Karpas-422 (cell line): ENCODE data around the gene LAT. TPM values are rescaled to one million over a fixed set of nuclear protein-coding genes. Genes with fewer than 3 reads are reported as not detected.

Experiments
- DNase-seq: peaks from one replicate; pipeline ENCODE4 v3.0.0-alpha.2; 2015
- H2AFZ ChIP-seq: fragments of 200-600 bp; sonication (generic); 2 replicates; pipeline ENCODE4 v1.6.1; 2014; ENCODE audit warnings: antibody characterized with exemption, low read length, mixed read lengths
- H3K27ac ChIP-seq: fragments of 200-600 bp; sonication (generic); 2 replicates; pipeline ENCODE4 v1.5.1; 2014; ENCODE audit warnings: mild to moderate bottlenecking, low read length, moderate library complexity
- H3K27me3 ChIP-seq: fragments of 200-600 bp; sonication (generic); 2 replicates; pipeline ENCODE4 v1.6.1; 2014; ENCODE audit warnings: low read length, mixed read lengths
- H3K36me3 ChIP-seq: fragments of 200-600 bp; sonication (generic); 2 replicates; pipeline ENCODE4 v1.6.1; 2014; ENCODE audit warnings: low read length, mixed read lengths; ENCODE audit not compliant: insufficient read depth
- H3K4me1 ChIP-seq: fragments of 200-600 bp; sonication (generic); 2 replicates; pipeline ENCODE4 v1.6.1; 2014; ENCODE audit warnings: mild to moderate bottlenecking, low read length, mixed read lengths
- H3K4me2 ChIP-seq: fragments of 200-600 bp; sonication (generic); 2 replicates; pipeline ENCODE4 v1.6.1; 2014; ENCODE audit warnings: low read length, low read depth, mild to moderate bottlenecking; ENCODE audit not compliant: poor library complexity, severe bottlenecking
- H3K4me3 ChIP-seq: fragments of 200-600 bp; sonication (generic); 2 replicates; pipeline ENCODE4 v1.5.1; 2014; ENCODE audit warnings: mild to moderate bottlenecking, antibody characterized with exemption, low read length, mixed read lengths
- H3K79me2 ChIP-seq: fragments of 200-600 bp; sonication (generic); 2 replicates; pipeline ENCODE4 v1.6.1; 2014; ENCODE audit warnings: mild to moderate bottlenecking, low read length, mixed read lengths
- H3K9ac ChIP-seq: fragments of 200-600 bp; sonication (generic); 2 replicates; pipeline ENCODE4 v1.6.0; 2014; ENCODE audit warnings: low read length
- H3K9me2 ChIP-seq: fragments of 200-600 bp; sonication (generic), shearing (Covaris generic); replicated peaks from 2 replicates; pipeline ENCODE4 v1.6.0; 2014; ENCODE audit warnings: mild to moderate bottlenecking, low read length, moderate library complexity; ENCODE audit not compliant: insufficient read depth
- H3K9me3 ChIP-seq: fragments of 300-700, 200-600 bp; sonication (generic); 2 replicates; pipeline ENCODE4 v1.6.1; 2014; ENCODE audit warnings: low read length, mixed read lengths
- H4K20me1 ChIP-seq: fragments of 200-600 bp; sonication (generic); 2 replicates; pipeline ENCODE4 v1.6.1; 2014; ENCODE audit warnings: mild to moderate bottlenecking, antibody characterized with exemption, low read length, low read depth; ENCODE audit not compliant: insufficient read depth
- total RNA-seq: library from RNA; depleted of rRNA; stranded (reverse); fragments of >200 nt; shearing (Covaris generic); gene quantifications from 2 replicates; pipeline ENCODE4 v1.2.3, GENCODE V29; 2014; ENCODE audit warnings: low replicate concordance

LAT gene
- total RNA-seq, 1 experiment from 2014 or later: 8.6 TPM

- Histone ChIP-seq H4K20me1 (no peaks in the 10 kb centered on the region), H3K4me1 (peaks cover 9% of the 10 kb centered on the region), H2AFZ (no peak overlapping the region), H3K36me3 (peaks cover 11% of the 10 kb centered on the region; the same call in 1 of the 2 replicates), H3K9me3 (peaks cover 5% of the 10 kb centered on the region), H3K4me3 (no peak overlapping the region), H3K79me2 (no peaks in the 10 kb centered on the region), H3K27ac (no peak overlapping the region), H3K27me3 (no peaks in the 10 kb centered on the region), H3K4me2 (no peak overlapping the region), H3K9ac (no peak overlapping the region), H3K9me2 (no peaks in the 10 kb centered on the region)
- no peak for DNase-seq
Measured at GRCh38 chr16:28982418-28982817, 2.4 kb upstream of the LAT start.

GRCh38 chr16:28982949-28983348 lies 1.9 kb upstream of the LAT start:
- Histone ChIP-seq H3K4me2 (no peak overlapping the region), H3K9ac (no peak overlapping the region), H3K36me3 (peaks cover 11% of the 10 kb centered on the region; the same call in 1 of the 2 replicates), H3K9me3 (peaks cover 5% of the 10 kb centered on the region), H4K20me1 (no peaks in the 10 kb centered on the region), H3K4me1 (peaks cover 9% of the 10 kb centered on the region), H3K27ac (no peak overlapping the region), H2AFZ (no peak overlapping the region), H3K4me3 (no peak overlapping the region), H3K79me2 (no peaks in the 10 kb centered on the region), H3K27me3 (no peaks in the 10 kb centered on the region), H3K9me2 (no peaks in the 10 kb centered on the region)
- no peak for DNase-seq

- no peak overlapping the region for H2AFZ ChIP-seq
- H3K9ac ChIP-seq: no peak overlapping the region
- no peak overlapping the region for H3K4me3 ChIP-seq
- no peaks in the 10 kb centered on the region for H3K9me2 ChIP-seq
- no peaks in the 10 kb centered on the region for H3K79me2 ChIP-seq
- peaks cover 9% of the 10 kb centered on the region for H3K4me1 ChIP-seq
- H3K9me3 ChIP-seq: peaks cover 5% of the 10 kb centered on the region
- H4K20me1 ChIP-seq: no peaks in the 10 kb centered on the region
- no peaks in the 10 kb centered on the region for H3K27me3 ChIP-seq
- no peak overlapping the region for H3K4me2 ChIP-seq
- DNase-seq: no peak
- H3K36me3 ChIP-seq: peaks cover 11% of the 10 kb centered on the region; the same call in 1 of the 2 replicates
- no peak overlapping the region for H3K27ac ChIP-seq
Measured at GRCh38 chr16:28983644-28984043, 1.2 kb upstream of the LAT start.

DNA sequence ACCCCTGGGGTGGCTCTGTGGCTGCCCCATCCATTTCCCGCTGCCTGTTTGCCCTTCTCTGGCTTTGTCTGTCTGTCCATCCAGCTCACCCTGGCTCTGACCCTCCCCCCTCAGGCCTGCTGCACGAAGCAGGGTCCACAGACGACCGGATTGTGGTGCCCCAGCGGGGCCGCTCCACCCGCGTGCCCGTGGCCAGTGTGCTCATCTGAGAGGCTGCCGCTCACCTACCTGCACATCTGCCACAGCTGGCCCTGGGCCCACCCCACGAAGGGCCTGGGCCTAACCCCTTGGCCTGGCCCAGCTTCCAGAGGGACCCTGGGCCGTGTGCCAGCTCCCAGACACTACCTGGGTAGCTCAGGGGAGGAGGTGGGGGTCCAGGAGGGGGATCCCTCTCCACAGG lies 761 bp upstream of the LAT start:
- Histone ChIP-seq H3K27ac (no peak overlapping the region), H3K79me2 (no peaks in the 10 kb centered on the region), H3K4me2 (no peak overlapping the region), H3K27me3 (no peaks in the 10 kb centered on the region), H3K9ac (no peak overlapping the region), H4K20me1 (no peaks in the 10 kb centered on the region), H3K36me3 (peaks cover 11% of the 10 kb centered on the region; the same call in 1 of the 2 replicates), H3K9me2 (no peaks in the 10 kb centered on the region), H2AFZ (no peak overlapping the region), H3K4me1 (peaks cover 9% of the 10 kb centered on the region), H3K4me3 (no peak overlapping the region), H3K9me3 (peaks cover 5% of the 10 kb centered on the region)
- DNase-seq: no peak

DNA sequence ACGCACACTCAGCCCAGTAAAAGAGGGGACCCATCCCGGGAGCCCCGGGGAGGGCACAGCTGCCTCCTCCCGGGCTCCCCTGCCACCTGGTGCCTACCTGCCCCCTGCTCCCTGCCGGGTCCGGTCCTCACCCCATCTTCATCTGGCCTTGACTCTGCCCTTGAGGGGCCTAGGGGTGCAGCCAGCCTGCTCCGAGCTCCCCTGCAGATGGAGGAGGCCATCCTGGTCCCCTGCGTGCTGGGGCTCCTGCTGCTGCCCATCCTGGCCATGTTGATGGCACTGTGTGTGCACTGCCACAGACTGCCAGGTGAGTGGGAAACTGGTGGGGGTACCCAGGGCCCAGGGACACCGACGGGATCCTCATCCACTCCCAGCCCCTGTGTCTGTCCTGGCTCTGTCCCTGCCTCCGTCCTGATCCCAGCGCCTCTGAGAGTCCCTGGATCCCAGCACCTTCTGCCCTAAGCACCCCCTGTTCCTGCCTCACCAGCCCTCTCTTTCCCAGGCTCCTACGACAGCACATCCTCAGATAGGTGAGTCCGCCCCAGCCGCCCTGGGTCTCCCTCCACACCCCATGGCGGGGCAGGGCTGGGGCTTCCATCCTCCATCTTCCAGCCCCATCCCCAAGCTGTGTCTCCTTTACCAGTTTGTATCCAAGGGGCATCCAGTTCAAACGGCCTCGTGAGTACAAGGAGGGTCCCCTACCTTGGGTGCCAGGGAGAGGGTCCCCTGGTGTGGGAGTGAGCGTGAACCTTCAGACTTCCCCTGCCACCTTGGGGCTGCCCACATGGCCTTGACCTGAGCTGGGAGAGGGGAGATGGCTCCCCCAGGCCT lies 574 bp downstream of the LAT start:
- H3K9me3 ChIP-seq: peaks cover 5% of the 10 kb centered on the region

DNA sequence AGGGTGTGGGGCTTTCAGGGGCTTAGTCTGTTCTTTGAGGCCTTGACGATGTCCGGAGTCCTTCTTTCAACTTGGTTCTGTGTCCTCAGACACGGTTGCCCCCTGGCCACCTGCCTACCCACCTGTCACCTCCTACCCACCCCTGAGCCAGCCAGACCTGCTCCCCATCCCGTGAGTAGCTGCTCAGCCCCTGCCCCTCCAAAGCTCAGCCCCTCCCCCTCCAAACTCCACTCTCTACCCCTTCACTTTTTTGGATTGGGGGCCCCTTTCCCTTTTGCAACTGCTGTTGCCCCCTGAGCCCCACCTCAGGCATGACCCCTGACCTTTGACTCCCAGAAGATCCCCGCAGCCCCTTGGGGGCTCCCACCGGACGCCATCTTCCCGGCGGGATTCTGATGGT lies 1.2 kb downstream of the LAT start:
- Histone ChIP-seq H3K9me3 (peaks cover 5% of the 10 kb centered on the region), H4K20me1 (no peaks in the 10 kb centered on the region), H3K4me2 (no peak overlapping the region), H3K36me3 (peaks cover 9% of the 10 kb centered on the region; the same call in 1 of the 2 replicates), H3K4me3 (no peak overlapping the region), H2AFZ (no peak overlapping the region), H3K27me3 (no peaks in the 10 kb centered on the region), H3K9me2 (no peaks in the 10 kb centered on the region), H3K9ac (no peak overlapping the region), H3K4me1 (peaks cover 9% of the 10 kb centered on the region), H3K79me2 (no peaks in the 10 kb centered on the region), H3K27ac (no peak overlapping the region)
- no peak for DNase-seq

More for the DNA sequence above, 574 bp downstream of the LAT start:
- Histone ChIP-seq H4K20me1 (no peaks in the 10 kb centered on the region), H3K36me3 (peaks cover 11% of the 10 kb centered on the region; the same call in 1 of the 2 replicates), H3K9ac (peak overlapping the region; percentile 70), H3K4me3 (peak overlapping the region; percentile 63; the same call in 1 of the 2 replicates), H3K27ac (no peak overlapping the region), H3K4me1 (peaks cover 9% of the 10 kb centered on the region), H3K9me2 (no peaks in the 10 kb centered on the region), H3K4me2 (peak overlapping the region; percentile 58), H2AFZ (peak overlapping the region; percentile 73; the same call in 1 of the 2 replicates), H3K79me2 (no peaks in the 10 kb centered on the region), H3K27me3 (no peaks in the 10 kb centered on the region)
- DNase-seq: no peak

GRCh38 chr16:28986492-28986891 lies 1.6 kb downstream of the LAT start:
- H3K4me3 ChIP-seq: no peak overlapping the region

GRCh38 chr16:28987170-28987853 lies 2.5 kb downstream of the LAT start:
- Histone ChIP-seq H2AFZ (no peak overlapping the region), H3K4me2 (no peak overlapping the region), H3K27ac (no peak overlapping the region), H3K79me2 (no peaks in the 10 kb centered on the region), H3K9me2 (no peaks in the 10 kb centered on the region), H3K36me3 (0 out of 2 replicates have a peak, but pooled peaks cover under 1% of the 10 kb centered on the region), H4K20me1 (no peaks in the 10 kb centered on the region), H3K9ac (no peak overlapping the region), H3K4me3 (no peak overlapping the region), H3K9me3 (no peaks in the 10 kb centered on the region), H3K4me1 (peaks cover 9% of the 10 kb centered on the region), H3K27me3 (no peaks in the 10 kb centered on the region)
- DNase-seq: no peak

More at GRCh38 chr16:28986492-28986891, 1.6 kb downstream of the LAT start:
- Histone ChIP-seq H3K4me1 (peaks cover 9% of the 10 kb centered on the region), H3K79me2 (no peaks in the 10 kb centered on the region), H3K4me2 (no peak overlapping the region), H2AFZ (no peak overlapping the region), H3K9me2 (no peaks in the 10 kb centered on the region), H4K20me1 (no peaks in the 10 kb centered on the region), H3K36me3 (peaks cover 9% of the 10 kb centered on the region; the same call in 1 of the 2 replicates), H3K9ac (no peak overlapping the region), H3K9me3 (peaks cover 5% of the 10 kb centered on the region), H3K27me3 (no peaks in the 10 kb centered on the region), H3K27ac (no peak overlapping the region)
- no peak for DNase-seq
